Loucy (cell line): ENCODE data around the gene COX4I2.
"Not testable (repeated sequence)": the region's sequence is repeated elsewhere in the genome, so short reads cannot be mapped to it uniquely, and the experiment has no call there.

Experiments used
- EZH2phosphoT487 ChIP-seq: fragments of 200-600 bp; IDR thresholded peaks from 2 replicates; pipeline ENCODE4 v1.6.1; 2018; ENCODE audit warnings: antibody characterized with exemption, mild to moderate bottlenecking, moderate library complexity, borderline replicate concordance
- TF ChIP-seq, protein P1 (sequence below): fragments of 200-600 bp; sonication (generic); conservative IDR thresholded peaks from 2 replicates; pipeline ENCODE4 v1.5.1; 2014; ENCODE audit warnings: mild to moderate bottlenecking, antibody characterized with exemption, low read length

DNA sequence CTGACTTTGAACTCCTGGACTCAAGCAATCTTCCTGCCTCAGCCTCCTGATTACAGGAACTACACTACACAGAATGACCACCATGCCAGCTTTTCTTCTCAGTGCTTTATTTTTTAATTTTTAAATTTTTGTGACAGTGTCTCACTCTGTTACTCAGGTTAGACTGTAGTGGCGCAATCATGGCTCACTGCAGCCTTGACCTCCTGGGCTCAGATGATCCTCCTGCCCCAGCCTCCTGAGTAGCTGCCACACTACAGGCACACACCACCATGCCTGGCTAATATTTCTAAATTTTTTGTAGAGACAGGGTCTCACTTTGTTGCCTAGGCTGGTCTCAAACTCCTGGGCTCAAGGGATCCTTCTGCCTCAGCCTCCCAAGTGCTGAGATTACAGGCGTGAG lies 31.2 kb downstream of the COX4I2 start:
- TF ChIP-seq, protein P1, sequence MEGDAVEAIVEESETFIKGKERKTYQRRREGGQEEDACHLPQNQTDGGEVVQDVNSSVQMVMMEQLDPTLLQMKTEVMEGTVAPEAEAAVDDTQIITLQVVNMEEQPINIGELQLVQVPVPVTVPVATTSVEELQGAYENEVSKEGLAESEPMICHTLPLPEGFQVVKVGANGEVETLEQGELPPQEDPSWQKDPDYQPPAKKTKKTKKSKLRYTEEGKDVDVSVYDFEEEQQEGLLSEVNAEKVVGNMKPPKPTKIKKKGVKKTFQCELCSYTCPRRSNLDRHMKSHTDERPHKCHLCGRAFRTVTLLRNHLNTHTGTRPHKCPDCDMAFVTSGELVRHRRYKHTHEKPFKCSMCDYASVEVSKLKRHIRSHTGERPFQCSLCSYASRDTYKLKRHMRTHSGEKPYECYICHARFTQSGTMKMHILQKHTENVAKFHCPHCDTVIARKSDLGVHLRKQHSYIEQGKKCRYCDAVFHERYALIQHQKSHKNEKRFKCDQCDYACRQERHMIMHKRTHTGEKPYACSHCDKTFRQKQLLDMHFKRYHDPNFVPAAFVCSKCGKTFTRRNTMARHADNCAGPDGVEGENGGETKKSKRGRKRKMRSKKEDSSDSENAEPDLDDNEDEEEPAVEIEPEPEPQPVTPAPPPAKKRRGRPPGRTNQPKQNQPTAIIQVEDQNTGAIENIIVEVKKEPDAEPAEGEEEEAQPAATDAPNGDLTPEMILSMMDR: not testable (repeated sequence)
- not testable (repeated sequence) for TF ChIP-seq EZH2phosphoT487
